Hepatic stellate cell (primary cell): Measurements from ENCODE around the gene SCGB3A1.

Experiments used
- DNase-seq: peaks from one replicate; pipeline ENCODE4 v3.0.0; 2011; ENCODE audit warnings: low spot score

Gene SCGB3A1

GRCh38 chr5:180625125-180625790 lies 34.0 kb upstream of the SCGB3A1 start:
- no peak for DNase-seq

GRCh38 chr5:180624587-180624986 lies 33.3 kb upstream of the SCGB3A1 start:
- no peak for DNase-seq

- no peak for DNase-seq
These were observed 32.5 kb upstream of the SCGB3A1 start for GRCh38 chr5:180623844-180624243.

GRCh38 chr5:180623411-180623834 lies 32.1 kb upstream of the SCGB3A1 start:
- no peak for DNase-seq

GRCh38 chr5:180622910-180623309 lies 31.6 kb upstream of the SCGB3A1 start:
- DNase-seq, result no peak

- DNase-seq, result no peak
These were observed 30.0 kb upstream of the SCGB3A1 start for GRCh38 chr5:180621311-180621710.

GRCh38 chr5:180620014-180620413 lies 28.7 kb upstream of the SCGB3A1 start:
- DNase-seq, result no peak

GRCh38 chr5:180619563-180619915 lies 28.2 kb upstream of the SCGB3A1 start:
- no peak for DNase-seq

GRCh38 chr5:180618829-180619562 lies 27.7 kb upstream of the SCGB3A1 start:
- peak; percentile 55 for DNase-seq

- no peak for DNase-seq
These were observed 27.2 kb upstream of the SCGB3A1 start for GRCh38 chr5:180618487-180618828.

- DNase-seq, result no peak
These were observed 22.5 kb upstream of the SCGB3A1 start for GRCh38 chr5:180613814-180614188.

GRCh38 chr5:180613188-180613813 lies 22.0 kb upstream of the SCGB3A1 start:
- no peak for DNase-seq

GRCh38 chr5:180612683-180613082 lies 21.4 kb upstream of the SCGB3A1 start:
- DNase-seq, result no peak

- DNase-seq, result no peak
These were observed 20.0 kb upstream of the SCGB3A1 start for GRCh38 chr5:180611140-180611850.

- DNase-seq, result no peak
These were observed 18.7 kb upstream of the SCGB3A1 start for GRCh38 chr5:180609817-180610550.

- DNase-seq, result no peak
These were observed 18.1 kb upstream of the SCGB3A1 start for GRCh38 chr5:180609386-180609785.

- no peak for DNase-seq
These were observed 17.4 kb upstream of the SCGB3A1 start for GRCh38 chr5:180608572-180609310.

GRCh38 chr5:180607861-180608571 lies 16.7 kb upstream of the SCGB3A1 start:
- no peak for DNase-seq

- DNase-seq, result no peak
These were observed 15.0 kb upstream of the SCGB3A1 start for GRCh38 chr5:180606215-180606785.

GRCh38 chr5:180605554-180606214 lies 14.4 kb upstream of the SCGB3A1 start:
- peak; percentile 55 for DNase-seq
